Choroid plexus epithelial cell (primary cell): Measurements from ENCODE around the gene KREMEN1.

ENCODE experiments used
- DNase-seq: peaks from one replicate; pipeline ENCODE4 v3.0.0-alpha.2; 2010; ENCODE audit warnings: low read depth
- H3K4me3 ChIP-seq: 2 replicates; pipeline ENCODE4 v1.5.1; 2011; ENCODE audit warnings: low read depth, mild to moderate bottlenecking, control low read depth, low read length, moderate library complexity
- TF ChIP-seq, protein P1 (sequence below): conservative IDR thresholded peaks from 2 replicates; pipeline ENCODE4 v1.5.1; 2011; ENCODE audit warnings: low read depth, mild to moderate bottlenecking, control low read depth, inconsistent platforms, low read length, moderate library complexity

KREMEN1 gene

DNA sequence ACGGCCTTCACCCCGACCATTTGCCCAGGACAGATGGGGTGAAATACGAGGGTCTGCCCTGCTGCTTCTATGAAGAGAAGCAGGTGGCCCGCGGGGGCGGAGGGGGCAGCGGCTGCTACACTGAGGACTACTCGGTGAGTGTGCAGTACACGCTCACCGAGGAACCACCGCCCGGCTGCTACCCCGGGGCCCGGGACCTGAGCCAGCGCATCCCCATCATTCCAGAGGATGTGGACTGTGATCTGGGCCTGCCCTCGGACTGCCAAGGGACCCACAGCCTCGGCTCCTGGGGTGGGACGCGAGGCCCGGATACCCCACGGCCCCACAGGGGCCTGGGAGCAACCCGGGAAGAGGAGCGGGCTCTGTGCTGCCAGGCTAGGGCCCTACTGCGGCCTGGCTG, 22.4 kb upstream of the KREMEN1 start:
- TF ChIP-seq, protein P1, sequence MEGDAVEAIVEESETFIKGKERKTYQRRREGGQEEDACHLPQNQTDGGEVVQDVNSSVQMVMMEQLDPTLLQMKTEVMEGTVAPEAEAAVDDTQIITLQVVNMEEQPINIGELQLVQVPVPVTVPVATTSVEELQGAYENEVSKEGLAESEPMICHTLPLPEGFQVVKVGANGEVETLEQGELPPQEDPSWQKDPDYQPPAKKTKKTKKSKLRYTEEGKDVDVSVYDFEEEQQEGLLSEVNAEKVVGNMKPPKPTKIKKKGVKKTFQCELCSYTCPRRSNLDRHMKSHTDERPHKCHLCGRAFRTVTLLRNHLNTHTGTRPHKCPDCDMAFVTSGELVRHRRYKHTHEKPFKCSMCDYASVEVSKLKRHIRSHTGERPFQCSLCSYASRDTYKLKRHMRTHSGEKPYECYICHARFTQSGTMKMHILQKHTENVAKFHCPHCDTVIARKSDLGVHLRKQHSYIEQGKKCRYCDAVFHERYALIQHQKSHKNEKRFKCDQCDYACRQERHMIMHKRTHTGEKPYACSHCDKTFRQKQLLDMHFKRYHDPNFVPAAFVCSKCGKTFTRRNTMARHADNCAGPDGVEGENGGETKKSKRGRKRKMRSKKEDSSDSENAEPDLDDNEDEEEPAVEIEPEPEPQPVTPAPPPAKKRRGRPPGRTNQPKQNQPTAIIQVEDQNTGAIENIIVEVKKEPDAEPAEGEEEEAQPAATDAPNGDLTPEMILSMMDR: no peak

DNA sequence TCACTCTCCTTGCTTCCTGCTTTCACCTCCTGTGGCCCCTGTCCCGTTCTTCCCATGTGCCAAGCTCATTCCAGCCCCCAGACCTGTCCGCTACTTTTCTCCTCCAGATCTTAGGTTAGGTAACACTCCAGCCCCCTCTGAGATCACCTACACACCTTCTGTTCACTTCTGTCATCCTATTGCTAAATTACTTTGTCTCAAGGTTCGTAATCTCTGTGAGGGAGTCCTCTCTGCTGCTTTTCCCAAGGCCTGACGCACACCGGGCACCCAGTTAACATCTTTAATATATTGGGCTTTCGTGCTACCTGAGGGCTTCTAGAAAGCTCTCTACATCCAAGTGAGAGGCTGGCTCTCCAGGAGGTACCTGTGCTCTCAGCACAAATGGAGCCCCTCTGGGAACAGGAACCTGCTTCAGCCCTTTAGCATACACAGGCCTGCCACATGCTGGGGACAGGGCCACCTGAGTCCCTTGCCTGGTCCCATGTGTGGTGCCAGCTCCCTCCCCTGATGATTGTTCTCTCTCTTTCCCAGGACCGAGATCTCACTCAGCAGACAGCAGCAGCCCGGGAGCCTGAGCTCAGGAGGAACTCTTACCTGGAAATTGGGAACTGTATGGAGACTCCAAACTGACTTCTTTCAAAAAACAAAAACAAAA, 19.7 kb upstream of the KREMEN1 start:
- TF ChIP-seq, protein P1: no peak
- DNase-seq: no peak
- H3K4me3 ChIP-seq: no peak overlapping the region

More for the DNA sequence above, 22.4 kb upstream of the KREMEN1 start:
- no peak for DNase-seq
- H3K4me3 ChIP-seq: no peak overlapping the region

DNA sequence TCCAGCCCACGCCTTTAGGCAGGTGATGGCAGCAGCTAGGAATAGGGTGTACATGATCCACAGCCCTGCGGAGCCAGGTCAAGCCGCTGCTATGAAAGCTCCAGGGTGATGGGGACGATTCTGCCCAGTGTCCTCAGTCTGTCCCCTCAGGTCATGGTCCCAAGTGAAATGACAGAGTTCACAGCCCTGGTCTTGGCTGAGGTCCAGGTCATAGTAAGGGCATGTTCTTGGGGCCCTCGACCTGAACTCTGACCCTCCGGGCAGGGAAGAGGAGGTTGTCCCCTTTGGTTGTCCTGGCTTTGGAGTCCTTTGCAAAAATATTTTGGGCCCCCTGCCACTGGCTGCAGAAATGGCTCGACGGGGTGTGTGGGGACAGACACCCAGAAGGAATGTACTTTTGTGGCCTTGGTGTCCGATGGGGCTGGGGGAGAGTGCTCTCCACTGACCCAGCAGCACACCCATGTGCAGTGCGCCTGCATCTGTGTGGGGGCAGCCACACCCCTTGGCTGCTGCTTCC, 18.5 kb upstream of the KREMEN1 start:
- no peak for DNase-seq
- TF ChIP-seq, protein P1: no peak
- H3K4me3 ChIP-seq: no peak overlapping the region

DNA sequence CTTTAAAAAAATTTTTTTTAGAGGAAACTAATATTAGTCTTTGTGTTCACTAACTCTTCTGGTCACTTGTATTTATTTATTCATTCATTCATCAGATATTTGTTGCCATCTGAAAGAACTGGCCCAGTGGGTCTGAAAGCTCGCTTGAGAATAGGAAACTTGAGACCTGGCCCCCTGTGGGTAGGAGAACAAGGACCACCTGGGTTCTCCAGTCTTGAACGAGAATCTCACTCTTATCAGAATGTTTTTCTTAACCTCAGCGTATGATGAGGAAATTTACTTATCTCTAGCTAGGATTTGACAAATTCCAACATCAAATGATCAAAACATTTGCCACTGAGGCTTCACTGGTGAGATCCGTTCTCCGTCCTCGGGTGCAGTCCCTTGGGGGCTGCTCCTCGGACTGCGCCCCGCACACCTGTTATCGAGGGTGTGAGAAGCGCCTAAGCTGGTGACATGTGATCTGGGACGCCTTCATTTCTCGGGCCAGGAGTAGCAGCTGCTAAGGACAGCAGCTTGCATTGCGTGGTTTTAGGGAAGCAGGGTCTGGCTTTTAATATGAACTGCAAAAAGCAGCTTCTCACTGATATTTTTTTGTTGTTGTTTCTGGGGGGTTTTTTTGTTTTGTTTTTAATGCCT, 17.5 kb upstream of the KREMEN1 start:
- no peak for DNase-seq
- H3K4me3 ChIP-seq: no peak overlapping the region
- TF ChIP-seq, protein P1: no peak

DNA sequence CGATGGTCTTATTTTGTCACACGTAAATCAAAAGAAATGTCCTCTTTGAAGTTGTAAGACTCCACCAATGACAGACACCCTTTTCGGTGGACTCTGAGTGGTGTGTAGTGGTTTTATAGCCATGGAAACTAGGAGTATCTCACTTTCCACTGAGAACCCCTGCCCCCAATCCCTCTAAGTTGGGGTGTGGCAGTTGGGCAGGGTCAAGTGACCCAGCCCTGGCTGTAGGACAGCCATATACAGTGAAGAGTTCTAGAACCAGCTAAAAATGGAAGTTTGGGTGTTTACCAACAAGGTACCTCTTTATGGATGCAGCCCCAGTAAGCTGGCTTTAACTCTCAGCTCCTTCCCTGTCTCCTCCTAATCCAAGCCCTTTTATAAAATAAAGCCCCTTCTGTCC, 16.4 kb upstream of the KREMEN1 start:
- DNase-seq: no peak
- TF ChIP-seq, protein P1: no peak
- no peak overlapping the region for H3K4me3 ChIP-seq

DNA sequence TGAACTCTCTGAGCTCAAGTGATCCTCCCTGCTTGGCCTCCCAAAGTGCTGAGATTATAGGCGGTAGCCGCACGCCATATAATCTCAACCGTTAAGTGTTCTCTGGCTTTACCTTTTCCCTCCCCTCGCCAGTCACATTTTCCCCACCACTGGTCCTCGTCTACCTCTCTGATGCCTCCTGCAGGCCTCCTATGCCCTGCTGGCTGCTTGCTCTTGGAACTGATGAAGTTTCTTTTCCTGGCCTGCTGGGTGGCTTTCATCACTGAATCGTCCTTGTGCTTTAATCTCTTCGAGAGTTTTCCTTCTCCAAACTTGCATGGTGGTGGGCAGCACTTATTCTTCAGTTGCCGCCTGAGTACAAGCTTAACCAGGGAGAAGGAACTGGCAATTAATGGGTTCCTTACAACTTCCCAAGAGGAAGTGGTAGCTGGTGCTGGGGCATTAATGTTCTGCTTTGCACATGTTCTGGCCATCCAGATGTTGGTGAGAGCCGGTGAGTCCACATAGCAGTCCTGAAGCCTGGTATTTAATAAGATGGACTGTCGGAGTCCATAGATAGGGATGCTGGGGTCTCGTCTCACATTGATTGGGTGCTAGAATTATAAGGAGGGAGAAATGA, 12.5 kb upstream of the KREMEN1 start:
- TF ChIP-seq, protein P1: no peak
- H3K4me3 ChIP-seq: no peak overlapping the region
- no peak for DNase-seq
